ENCODE measurements around the gene LITAF. TPM values are rescaled to one million over a fixed set of nuclear protein-coding genes. Genes with fewer than 3 reads are reported as not detected.

Gene LITAF
- polyA plus RNA-seq, 1 of the 3 experiments (the other 2 are of a cell fraction) = 45.7 TPM

DNA sequence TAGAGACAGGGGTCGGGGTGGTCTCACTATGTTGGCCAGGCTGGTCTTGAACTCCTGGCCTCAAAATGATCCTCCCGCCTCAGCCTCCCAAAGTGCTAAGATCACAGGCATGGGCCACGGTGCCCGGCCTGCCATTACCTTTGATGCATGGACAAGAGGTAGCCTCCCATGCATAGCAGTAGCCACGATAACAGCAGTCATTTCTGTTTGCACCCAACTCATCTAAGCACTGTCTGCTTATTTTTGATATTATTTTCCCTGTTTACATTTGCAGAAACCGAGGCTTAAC is 44.0 kb upstream of the LITAF start:
- POLR2A ChIA-PET = no interaction called here
- Histone ChIP-seq H3K36me3 (replicated peaks in 1 of 2; ENCODE audit: control insufficient read depth in 1 of 2, insufficient read depth in 2 of 2, low read length in 1 of 2) (no peaks in the 10 kb centered on the region), H3K79me2 (ENCODE audit: insufficient read depth) (no peaks in the 10 kb centered on the region), H3K27me3 (ENCODE audit: insufficient read depth) (no peaks in the 10 kb centered on the region), H3K4me3 (ENCODE audit: low read depth in 2 of 2, low read length in 1 of 2) (no peak overlapping the region), H3K9ac (no peak overlapping the region), H3K4me2 (no peak overlapping the region), H3F3A (replicated peaks; ENCODE audit: insufficient read depth) (no peaks in the 10 kb centered on the region), H3K9me3 (no peaks in the 10 kb centered on the region), H3K9me2 (no peaks in the 10 kb centered on the region), H3K27ac (ENCODE audit: low read depth in 2 of 2, low read length in 1 of 2) (no peak overlapping the region), H4K20me1 (ENCODE audit: insufficient read depth) (no peaks in the 10 kb centered on the region), H2AFZ (ENCODE audit: low read depth) (no peak overlapping the region), H3K4me1 (ENCODE audit: control insufficient read depth in 1 of 2, insufficient read depth in 2 of 2, low read depth in 1 of 2, low read length in 1 of 2) (peaks cover 0 to 6% of the 10 kb centered on the region in 2 experiments; a peak in 1 of 4 replicates)
- 78% methylated on average over 6 of the region's 6 CpGs for WGBS (ENCODE audit: low lambda C conversion rate)
- no peak for DNase-seq
- no peak for TF ChIP-seq POLR2AphosphoS5 (IDR thresholded peaks at IDR 0.05; ENCODE audit: low read depth, low read length)
- no peak for TF ChIP-seq RAD21 (IDR thresholded peaks at IDR 0.05; ENCODE audit: low read length)
- no peak for TF ChIP-seq ELF1 (IDR thresholded peaks at IDR 0.05)
- CTCF ChIA-PET = interaction anchor here (1.6 to 2.0 kb wide), 2 partner anchors 8 to 223 kb away, joined by 4 to 5 read pairs; no protein-coding TSS in a partner anchor

DNA sequence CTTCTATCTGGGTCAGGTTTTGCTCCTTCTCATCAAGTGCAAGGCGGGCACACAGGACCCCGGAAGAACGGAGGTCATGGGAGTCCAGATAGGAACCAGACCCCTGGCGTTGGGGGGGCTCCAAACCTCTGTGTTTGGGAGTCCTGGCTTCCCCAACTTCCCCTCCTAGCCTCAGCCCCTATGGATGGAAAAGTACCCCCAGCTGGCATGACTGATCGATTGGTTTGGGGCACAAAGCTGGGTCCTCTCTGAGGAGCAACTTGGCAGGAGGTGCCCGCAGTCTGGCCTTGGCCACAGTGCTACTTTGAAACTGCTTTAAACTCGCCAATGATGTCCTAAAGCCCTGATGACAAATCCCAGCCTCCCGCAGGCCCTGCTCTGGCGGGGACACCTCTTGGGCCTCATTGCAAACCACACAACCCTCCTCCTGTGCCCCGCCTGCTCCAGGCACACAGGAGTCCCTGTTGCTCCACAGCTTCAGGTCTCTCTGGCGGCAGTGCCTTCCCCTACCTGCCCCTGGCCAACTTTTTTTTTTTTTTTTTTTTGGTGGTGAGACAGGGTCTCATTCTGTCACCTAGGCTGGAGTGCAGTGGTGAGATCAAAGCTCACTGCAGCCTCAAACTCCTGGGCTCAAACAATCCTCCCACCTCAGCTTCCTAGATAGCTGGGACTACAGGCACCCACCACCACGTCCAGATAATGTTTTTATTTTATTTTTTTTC is 43.5 kb upstream of the LITAF start:
- no peak overlapping the region for H3K27ac ChIP-seq (ENCODE audit: low read depth in 2 of 2, low read length in 1 of 2)
- no peak overlapping the region for H2AFZ ChIP-seq (ENCODE audit: low read depth)
- no peaks in the 10 kb centered on the region for H3K79me2 ChIP-seq (ENCODE audit: insufficient read depth)
- H3K27me3 ChIP-seq (ENCODE audit: insufficient read depth) = no peaks in the 10 kb centered on the region
- H3K9me2 ChIP-seq = no peaks in the 10 kb centered on the region
- POLR2A ChIA-PET = interaction anchor here (0.6 kb wide), 1 partner anchor 14 kb away, joined by 5 read pairs; no protein-coding TSS in a partner anchor
- CTCF ChIA-PET = interaction anchor here (0.9 to 2.0 kb wide), 4 partner anchors 8 to 234 kb away, joined by 3 to 5 read pairs (median 4); no protein-coding TSS in a partner anchor
- no peak overlapping the region for H3K9ac ChIP-seq
- H3K4me1 ChIP-seq (ENCODE audit: control insufficient read depth in 1 of 2, insufficient read depth in 2 of 2, low read depth in 1 of 2, low read length in 1 of 2) = peaks cover 0 to 6% of the 10 kb centered on the region in 2 experiments; a peak in 1 of 4 replicates
- H3K4me3 ChIP-seq (ENCODE audit: low read depth in 2 of 2, low read length in 1 of 2) = no peak overlapping the region
- 83% methylated on average over 11 of the region's 12 CpGs for WGBS (ENCODE audit: low lambda C conversion rate)
- no peak overlapping the region for H3K4me2 ChIP-seq
- no peaks in the 10 kb centered on the region for H4K20me1 ChIP-seq (ENCODE audit: insufficient read depth)
- H3F3A ChIP-seq (replicated peaks; ENCODE audit: insufficient read depth) = no peaks in the 10 kb centered on the region
- no peaks in the 10 kb centered on the region for H3K36me3 ChIP-seq (replicated peaks in 1 of 2; ENCODE audit: control insufficient read depth in 1 of 2, insufficient read depth in 2 of 2, low read length in 1 of 2)
- no peaks in the 10 kb centered on the region for H3K9me3 ChIP-seq
- no peak for DNase-seq
- TF ChIP-seq FOXJ3 (CRISPR knock-in tag; IDR thresholded peaks at IDR 0.05) (no peak), EZH2phosphoT487 (IDR thresholded peaks at IDR 0.05; ENCODE audit: borderline replicate concordance, low read depth) (no peak), YY1 (IDR thresholded peaks at IDR 0.05; ENCODE audit: low read depth) (no peak), RXRA (IDR thresholded peaks at IDR 0.05; ENCODE audit: borderline replicate concordance, low read depth) (no peak), MXI1 (IDR thresholded peaks at IDR 0.05; ENCODE audit: low read depth, low read length) (no peak), ELF1 (IDR thresholded peaks at IDR 0.05) (no peak), NRF1 (IDR thresholded peaks at IDR 0.05; ENCODE audit: low read depth, low read length) (no peak), EP300 (IDR thresholded peaks at IDR 0.05; ENCODE audit: borderline replicate concordance in 1 of 2, low read depth in 1 of 2, low read length in 1 of 2) (no peak), SIN3A (IDR thresholded peaks at IDR 0.05; ENCODE audit: borderline replicate concordance, low read depth, low read length) (no peak), FOXM1 (IDR thresholded peaks at IDR 0.05; ENCODE audit: low read depth) (no peak), TCF12 (IDR thresholded peaks at IDR 0.05) (no peak), NFIC (IDR thresholded peaks at IDR 0.05; ENCODE audit: borderline replicate concordance) (no peak), MEF2A (IDR thresholded peaks at IDR 0.05; ENCODE audit: borderline replicate concordance, low read depth) (no peak)
- TF ChIP-seq, protein P1, sequence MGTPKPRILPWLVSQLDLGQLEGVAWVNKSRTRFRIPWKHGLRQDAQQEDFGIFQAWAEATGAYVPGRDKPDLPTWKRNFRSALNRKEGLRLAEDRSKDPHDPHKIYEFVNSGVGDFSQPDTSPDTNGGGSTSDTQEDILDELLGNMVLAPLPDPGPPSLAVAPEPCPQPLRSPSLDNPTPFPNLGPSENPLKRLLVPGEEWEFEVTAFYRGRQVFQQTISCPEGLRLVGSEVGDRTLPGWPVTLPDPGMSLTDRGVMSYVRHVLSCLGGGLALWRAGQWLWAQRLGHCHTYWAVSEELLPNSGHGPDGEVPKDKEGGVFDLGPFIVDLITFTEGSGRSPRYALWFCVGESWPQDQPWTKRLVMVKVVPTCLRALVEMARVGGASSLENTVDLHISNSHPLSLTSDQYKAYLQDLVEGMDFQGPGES (IDR thresholded peaks at IDR 0.05; ENCODE audit: low read depth, low read length) = no peak
- TF ChIP-seq, protein P2, sequence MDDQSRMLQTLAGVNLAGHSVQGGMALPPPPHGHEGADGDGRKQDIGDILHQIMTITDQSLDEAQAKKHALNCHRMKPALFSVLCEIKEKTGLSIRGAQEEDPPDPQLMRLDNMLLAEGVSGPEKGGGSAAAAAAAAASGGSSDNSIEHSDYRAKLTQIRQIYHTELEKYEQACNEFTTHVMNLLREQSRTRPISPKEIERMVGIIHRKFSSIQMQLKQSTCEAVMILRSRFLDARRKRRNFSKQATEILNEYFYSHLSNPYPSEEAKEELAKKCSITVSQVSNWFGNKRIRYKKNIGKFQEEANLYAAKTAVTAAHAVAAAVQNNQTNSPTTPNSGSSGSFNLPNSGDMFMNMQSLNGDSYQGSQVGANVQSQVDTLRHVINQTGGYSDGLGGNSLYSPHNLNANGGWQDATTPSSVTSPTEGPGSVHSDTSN (IDR thresholded peaks at IDR 0.05) = no peak
- TF ChIP-seq, protein P3, sequence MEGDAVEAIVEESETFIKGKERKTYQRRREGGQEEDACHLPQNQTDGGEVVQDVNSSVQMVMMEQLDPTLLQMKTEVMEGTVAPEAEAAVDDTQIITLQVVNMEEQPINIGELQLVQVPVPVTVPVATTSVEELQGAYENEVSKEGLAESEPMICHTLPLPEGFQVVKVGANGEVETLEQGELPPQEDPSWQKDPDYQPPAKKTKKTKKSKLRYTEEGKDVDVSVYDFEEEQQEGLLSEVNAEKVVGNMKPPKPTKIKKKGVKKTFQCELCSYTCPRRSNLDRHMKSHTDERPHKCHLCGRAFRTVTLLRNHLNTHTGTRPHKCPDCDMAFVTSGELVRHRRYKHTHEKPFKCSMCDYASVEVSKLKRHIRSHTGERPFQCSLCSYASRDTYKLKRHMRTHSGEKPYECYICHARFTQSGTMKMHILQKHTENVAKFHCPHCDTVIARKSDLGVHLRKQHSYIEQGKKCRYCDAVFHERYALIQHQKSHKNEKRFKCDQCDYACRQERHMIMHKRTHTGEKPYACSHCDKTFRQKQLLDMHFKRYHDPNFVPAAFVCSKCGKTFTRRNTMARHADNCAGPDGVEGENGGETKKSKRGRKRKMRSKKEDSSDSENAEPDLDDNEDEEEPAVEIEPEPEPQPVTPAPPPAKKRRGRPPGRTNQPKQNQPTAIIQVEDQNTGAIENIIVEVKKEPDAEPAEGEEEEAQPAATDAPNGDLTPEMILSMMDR (IDR thresholded peaks at IDR 0.05) = no peak

All from SK-N-SH (cell line).